ENCODE measurements around the gene SLC19A3. TPM values are rescaled to one million over a fixed set of nuclear protein-coding genes. Genes with fewer than 3 reads are reported as not detected.
"Not testable (repeated sequence)": the region's sequence is repeated elsewhere in the genome, so short reads cannot be mapped to it uniquely, and the experiment has no call there.

SLC19A3 gene
- total and polyA plus RNA-seq, 2 experiments from 2014 or later, result 3.5 to 9.1 TPM

DNA sequence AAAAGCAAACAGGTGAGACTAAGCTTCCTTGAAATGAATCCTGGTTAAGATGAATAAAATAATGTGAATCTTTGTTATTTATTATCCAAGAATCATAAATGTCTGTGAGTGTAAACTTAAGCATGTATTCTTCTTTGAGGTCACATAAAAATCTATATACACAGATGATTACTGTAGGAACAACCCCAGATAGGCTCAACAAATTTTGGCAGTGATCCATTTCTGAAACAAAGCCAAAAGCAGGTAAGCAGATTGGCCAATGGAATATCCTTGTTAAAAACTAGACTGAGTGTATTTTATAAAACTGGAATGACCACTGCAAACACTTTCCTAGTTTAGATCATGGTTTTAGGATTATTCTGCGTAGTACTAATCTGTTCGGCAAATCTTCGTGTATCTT is 39.9 kb downstream of the SLC19A3 start (continued):
- TF ChIP-seq, protein P1, sequence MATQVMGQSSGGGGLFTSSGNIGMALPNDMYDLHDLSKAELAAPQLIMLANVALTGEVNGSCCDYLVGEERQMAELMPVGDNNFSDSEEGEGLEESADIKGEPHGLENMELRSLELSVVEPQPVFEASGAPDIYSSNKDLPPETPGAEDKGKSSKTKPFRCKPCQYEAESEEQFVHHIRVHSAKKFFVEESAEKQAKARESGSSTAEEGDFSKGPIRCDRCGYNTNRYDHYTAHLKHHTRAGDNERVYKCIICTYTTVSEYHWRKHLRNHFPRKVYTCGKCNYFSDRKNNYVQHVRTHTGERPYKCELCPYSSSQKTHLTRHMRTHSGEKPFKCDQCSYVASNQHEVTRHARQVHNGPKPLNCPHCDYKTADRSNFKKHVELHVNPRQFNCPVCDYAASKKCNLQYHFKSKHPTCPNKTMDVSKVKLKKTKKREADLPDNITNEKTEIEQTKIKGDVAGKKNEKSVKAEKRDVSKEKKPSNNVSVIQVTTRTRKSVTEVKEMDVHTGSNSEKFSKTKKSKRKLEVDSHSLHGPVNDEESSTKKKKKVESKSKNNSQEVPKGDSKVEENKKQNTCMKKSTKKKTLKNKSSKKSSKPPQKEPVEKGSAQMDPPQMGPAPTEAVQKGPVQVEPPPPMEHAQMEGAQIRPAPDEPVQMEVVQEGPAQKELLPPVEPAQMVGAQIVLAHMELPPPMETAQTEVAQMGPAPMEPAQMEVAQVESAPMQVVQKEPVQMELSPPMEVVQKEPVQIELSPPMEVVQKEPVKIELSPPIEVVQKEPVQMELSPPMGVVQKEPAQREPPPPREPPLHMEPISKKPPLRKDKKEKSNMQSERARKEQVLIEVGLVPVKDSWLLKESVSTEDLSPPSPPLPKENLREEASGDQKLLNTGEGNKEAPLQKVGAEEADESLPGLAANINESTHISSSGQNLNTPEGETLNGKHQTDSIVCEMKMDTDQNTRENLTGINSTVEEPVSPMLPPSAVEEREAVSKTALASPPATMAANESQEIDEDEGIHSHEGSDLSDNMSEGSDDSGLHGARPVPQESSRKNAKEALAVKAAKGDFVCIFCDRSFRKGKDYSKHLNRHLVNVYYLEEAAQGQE (IDR thresholded peaks at IDR 0.05; ENCODE audit: unreplicated experiment), result no peak

- Histone ChIP-seq H4K20me1 (replicated peaks; ENCODE audit: insufficient read depth) (no peaks in the 10 kb centered on the region), H3K4me1 (ENCODE audit: insufficient read depth) (peaks cover 27% of the 10 kb centered on the region), H3K36me3 (ENCODE audit: insufficient read depth) (no peaks in the 10 kb centered on the region), H3K27ac (ENCODE audit: low read depth) (no peak overlapping the region), H3K79me2 (replicated peaks; ENCODE audit: insufficient read depth) (no peaks in the 10 kb centered on the region), H3K27me3 (ENCODE audit: insufficient read depth) (no peaks in the 10 kb centered on the region), H3K4me3 (no peak overlapping the region), H3K4me2 (no peak overlapping the region), H2AFZ (peak overlapping the region; percentile 72), H3F3A (replicated peaks; ENCODE audit: low read depth) (no peaks in the 10 kb centered on the region), H3K9me2 (ENCODE audit: insufficient read depth) (no peaks in the 10 kb centered on the region)
- Mint-ChIP-seq H3K4me1 (peaks cover 16% of the 10 kb centered on the region), H3K36me3 (ENCODE audit: low read depth) (no peaks in the 10 kb centered on the region), H3K27me3 (ENCODE audit: insufficient read depth, low read depth, poor library complexity) (peaks cover 3% of the 10 kb centered on the region), H3K4me3 (no peak overlapping the region), H3K9me3 (no peaks in the 10 kb centered on the region), H3K27ac (no peak overlapping the region)
- ATAC-seq (no peak), DNase-seq (ENCODE audit: low spot score) (no peak)
- TF ChIP-seq ZNF114 (CRISPR knock-in tag; IDR thresholded peaks at IDR 0.05) (no peak), STAT1 (IDR thresholded peaks at IDR 0.05; ENCODE audit: unreplicated experiment) (no peak), ETS1 (IDR thresholded peaks at IDR 0.05) (no peak), POLR2AphosphoS5 (IDR thresholded peaks at IDR 0.05; ENCODE audit: low read depth) (no peak), JUNB (IDR thresholded peaks at IDR 0.05; ENCODE audit: unreplicated experiment) (no peak), EZH2phosphoT487 (IDR thresholded peaks at IDR 0.05; ENCODE audit: unreplicated experiment) (no peak), CTCF (conservative IDR thresholded peaks at IDR 0.05; ENCODE audit: low read depth in 2 of 2) (no peak), EZH2 (IDR thresholded peaks at IDR 0.05; ENCODE audit: low read depth, unreplicated experiment) (no peak), ZNF331 (CRISPR knock-in tag; IDR thresholded peaks at IDR 0.05; ENCODE audit: low read depth) (no peak), NANOG (IDR thresholded peaks at IDR 0.05; ENCODE audit: borderline replicate concordance) (no peak)
Observed at GRCh38 chr2:227674485-227674884, 43.3 kb downstream of the SLC19A3 start.

- not testable (repeated sequence) for H3K27me3 Mint-ChIP-seq (ENCODE audit: insufficient read depth, low read depth, poor library complexity); H3K4me3 Mint-ChIP-seq; H3K27ac ChIP-seq (ENCODE audit: low read depth); H2AFZ ChIP-seq; H3K79me2 ChIP-seq (replicated peaks; ENCODE audit: insufficient read depth); H3K36me3 Mint-ChIP-seq (ENCODE audit: low read depth); H3K4me3 ChIP-seq; H3K9me2 ChIP-seq (ENCODE audit: insufficient read depth); DNase-seq (ENCODE audit: low spot score); H3K27ac Mint-ChIP-seq; H3K27me3 ChIP-seq (ENCODE audit: insufficient read depth); H4K20me1 ChIP-seq (replicated peaks; ENCODE audit: insufficient read depth); H3K9me3 Mint-ChIP-seq; H3K4me2 ChIP-seq; H3F3A ChIP-seq (replicated peaks; ENCODE audit: low read depth); H3K36me3 ChIP-seq (ENCODE audit: insufficient read depth); ATAC-seq
- H3K4me1 Mint-ChIP-seq, result peaks cover 16% of the 10 kb centered on the region
- H3K4me1 ChIP-seq (ENCODE audit: insufficient read depth), result peaks cover 27% of the 10 kb centered on the region
Observed at GRCh38 chr2:227673620-227674019, 44.2 kb downstream of the SLC19A3 start.
